Lower lobe of right lung (tissue), 2 donors: Measurements from ENCODE around the gene SMO. TPM values are rescaled to one million over a fixed set of nuclear protein-coding genes. Genes with fewer than 3 reads are reported as not detected.

ENCODE experiments used
- ATAC-seq, 2 donors: fragments of 200-7000 bp; cut with Tn5 transposase; one replicate each; pipeline ENCODE4 v1.9.1; 2020 to 2022; ENCODE audit warnings: mild to moderate bottlenecking in 2 of 2, moderate library complexity in 2 of 2
- DNase-seq: peaks from one replicate; pipeline ENCODE4 v3.0.0-alpha.2; 2020
- H3K27ac ChIP-seq: fragments of 200-600 bp; one replicate; pipeline ENCODE4 v1.8.0; 2022
- H3K27me3 ChIP-seq: fragments of 200-600 bp; one replicate; pipeline ENCODE4 v1.8.0; 2022; ENCODE audit warnings: low read depth
- H3K36me3 ChIP-seq: fragments of 200-600 bp; one replicate; pipeline ENCODE4 v1.8.0; 2022; ENCODE audit warnings: mild to moderate bottlenecking
- H3K4me1 ChIP-seq: fragments of 200-600 bp; one replicate; pipeline ENCODE4 v1.8.0; 2022
- H3K4me3 ChIP-seq: fragments of 200-600 bp; one replicate; pipeline ENCODE4 v1.8.0; 2022; ENCODE audit warnings: mild to moderate bottlenecking
- H3K9me3 ChIP-seq: fragments of 200-600 bp; one replicate; pipeline ENCODE4 v1.8.0; 2022
- CTCF ChIP-seq: fragments of 200-600 bp; IDR thresholded peaks from one replicate; pipeline ENCODE4 v1.8.0; 2022; ENCODE audit warnings: antibody characterized with exemption, mild to moderate bottlenecking
- intact Hi-C: fragments of 100-400 bp; cut with DNase I; formaldehyde crosslinking; loops from one replicate; pipeline ENCODE4 v1.11.0; 2022
- long read RNA-seq: library from polyadenylated mRNA; unstranded; transcript quantifications from one replicate; pipeline ENCODE4 v2.0.0, GENCODE V29; 2021
- total RNA-seq: library from RNA; stranded (reverse); fragmentation: NEBNext Ultra II Directional; extraction: Animal tissue kit (Norgen Biotek cat#: 25700); gene quantifications from one replicate; pipeline ENCODE4 v1.2.1, GENCODE V29; 2021
- donor health status: DM: no; HTN: yes; CAD: no; lungs with severe emphysema.

Gene SMO
- 3.1 TPM for total RNA-seq
- long read RNA-seq: 0 reads

- Histone ChIP-seq H3K4me3 (peak within 1 kb of the TSS; percentile 68), H3K36me3 (no peaks in the 10 kb centered on the region), H3K4me1 (peaks cover 16% of the 10 kb centered on the region), H3K27ac (no peak within 1 kb of the TSS), H3K27me3 (peaks cover 56% of the 10 kb centered on the region), H3K9me3 (no peaks in the 10 kb centered on the region)
- intact Hi-C loops: no loop called here
- TF ChIP-seq CTCF: no peak
- ATAC-seq (peak; percentile 70 to 73), DNase-seq (no peak)
These were observed at the start of gene SMO for GRCh38 chr7:129188372-129188891. Gene SMO, plus strand, starts transcription at chr7:129188633. Its CDS starts 519 bp downstream, at chr7:129189152.

- DNase-seq (no peak), ATAC-seq (no peak)
- no peaks in the 10 kb centered on the region for H3K9me3 ChIP-seq
- H3K4me1 ChIP-seq: peaks cover 25% of the 10 kb centered on the region
- intact Hi-C loops: no loop called here
- TF ChIP-seq CTCF: no peak
- peaks cover 28% of the 10 kb centered on the region for H3K27me3 ChIP-seq
- H3K27ac ChIP-seq: no peak overlapping the region
- H3K4me3 ChIP-seq: no peak overlapping the region
- no peaks in the 10 kb centered on the region for H3K36me3 ChIP-seq
These were observed 44.7 kb upstream of the SMO start for GRCh38 chr7:129143724-129144094.

- Histone ChIP-seq H3K9me3 (no peaks in the 10 kb centered on the region), H3K27ac (no peak within 1 kb of the TSS), H3K4me1 (peaks cover 25% of the 10 kb centered on the region), H3K36me3 (no peaks in the 10 kb centered on the region), H3K27me3 (peaks cover 28% of the 10 kb centered on the region), H3K4me3 (peak within 1 kb of the TSS; percentile 57)
- DNase-seq (peak; percentile 80), ATAC-seq (peak; percentile 86 to 91)
- no peak for TF ChIP-seq CTCF
- intact Hi-C loops: no loop called here
These were observed 44.2 kb upstream of the SMO start, which contains the start of gene TSPAN33 for GRCh38 chr7:129144095-129144833. Gene TSPAN33, plus strand, starts transcription at chr7:129144707. Its CDS starts 274 bp downstream, at chr7:129144981.

GRCh38 chr7:129144834-129145668 is 43.4 kb upstream of the SMO start:
- intact Hi-C loops: no loop called here
- no peaks in the 10 kb centered on the region for H3K36me3 ChIP-seq
- no peak for TF ChIP-seq CTCF
- DNase-seq (no peak), ATAC-seq (no peak)
- H3K4me1 ChIP-seq: peaks cover 27% of the 10 kb centered on the region
- peak overlapping the region; percentile 57 for H3K4me3 ChIP-seq
- H3K9me3 ChIP-seq: no peaks in the 10 kb centered on the region
- H3K27ac ChIP-seq: no peak overlapping the region
- H3K27me3 ChIP-seq: peaks cover 28% of the 10 kb centered on the region

GRCh38 chr7:129146237-129146979 is 42.0 kb upstream of the SMO start:
- no peak overlapping the region for H3K27ac ChIP-seq
- ATAC-seq: peak in 1 of 2 donors; percentile 4
- TF ChIP-seq CTCF: no peak
- H3K27me3 ChIP-seq: peaks cover 28% of the 10 kb centered on the region
- no peaks in the 10 kb centered on the region for H3K9me3 ChIP-seq
- no peaks in the 10 kb centered on the region for H3K36me3 ChIP-seq
- no peak for DNase-seq
- intact Hi-C loops: no loop called here
- H3K4me3 ChIP-seq: no peak overlapping the region
- H3K4me1 ChIP-seq: peaks cover 30% of the 10 kb centered on the region
